WI38 (cell line): ENCODE results near the gene ZP4.

Source experiments
- H3K4me3 ChIP-seq: 2 replicates; pipeline ENCODE4 v1.5.1; 2011; ENCODE audit warnings: low read depth, mild to moderate bottlenecking, control low read depth, low read length
- CTCF ChIP-seq: IDR thresholded peaks from 2 replicates; pipeline ENCODE4 v1.5.1; 2012; ENCODE audit warnings: low read depth, mild to moderate bottlenecking, control low read depth, low read length

The ZP4 gene

GRCh38 chr1:237913345-237913744 is 22.6 kb upstream of the ZP4 start:
- no peak overlapping the region for H3K4me3 ChIP-seq
- no peak for TF ChIP-seq CTCF

DNA sequence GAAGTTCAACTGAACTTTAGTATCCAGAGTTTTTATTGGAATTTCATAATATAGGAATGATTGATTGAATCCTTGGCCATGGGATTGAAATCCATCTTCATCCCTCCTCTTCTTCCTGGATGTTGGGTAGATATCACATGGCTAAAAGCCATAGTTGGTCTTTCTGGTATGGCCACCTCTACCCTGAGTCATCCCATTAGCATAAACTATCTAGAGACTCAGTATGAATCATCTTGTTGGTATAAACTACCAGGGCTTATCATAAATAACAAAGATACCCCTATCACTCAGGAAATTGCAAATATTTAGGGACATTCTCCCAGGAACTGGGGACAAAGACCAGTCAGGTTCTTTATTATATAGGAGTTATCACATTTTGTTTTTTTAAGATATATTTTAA is 21.2 kb upstream of the ZP4 start:
- TF ChIP-seq CTCF, result no peak
- no peak overlapping the region for H3K4me3 ChIP-seq

- TF ChIP-seq CTCF, result no peak
- no peak overlapping the region for H3K4me3 ChIP-seq
These were observed 20.1 kb upstream of the ZP4 start for GRCh38 chr1:237910834-237911233.

- no peak for TF ChIP-seq CTCF
- H3K4me3 ChIP-seq, result no peak overlapping the region
These were observed 13.2 kb upstream of the ZP4 start for GRCh38 chr1:237903961-237904360.

- H3K4me3 ChIP-seq, result no peak overlapping the region
These were observed 12.4 kb upstream of the ZP4 start for GRCh38 chr1:237902960-237903743.

GRCh38 chr1:237901299-237901934 is 10.7 kb upstream of the ZP4 start:
- no peak overlapping the region for H3K4me3 ChIP-seq
- peak; percentile 51 for TF ChIP-seq CTCF

More at GRCh38 chr1:237902960-237903743, 12.4 kb upstream of the ZP4 start:
- TF ChIP-seq CTCF, result no peak

- TF ChIP-seq CTCF, result no peak
- H3K4me3 ChIP-seq, result no peak overlapping the region
These were observed 4.9 kb upstream of the ZP4 start for GRCh38 chr1:237895630-237896029.
